Stomach (tissue), 4 donors: Measurements from ENCODE around the gene RASA3.

Source experiments
- CTCF ChIP-seq, 7 experiments: fragments of 450-650 bp in 4 of 7; fragments of 200-600 bp in 3 of 7; sonication (generic) in 3 of 7; IDR thresholded peaks; one replicate each; pipeline ENCODE4 v1.5.1; 2016 to 2019; ENCODE audit warnings: antibody characterized with exemption in 7 of 7, control low read depth in 2 of 7, mild to moderate bottlenecking in 1 of 7
- POLR2A ChIP-seq, 4 donors: fragments of 450-650 bp; IDR thresholded peaks; one replicate each; pipeline ENCODE4 v1.6.1; 2016; ENCODE audit warnings: antibody characterized with exemption in 4 of 4, control low read depth in 2 of 4, mild to moderate bottlenecking in 1 of 4, moderate library complexity in 1 of 4
- POLR2AphosphoS5 ChIP-seq, 3 donors: sonication (generic); formaldehyde crosslinking; IDR thresholded peaks; one replicate each; pipeline ENCODE4 v1.6.1; 2016; ENCODE audit warnings: antibody characterized with exemption in 3 of 3

DNA sequence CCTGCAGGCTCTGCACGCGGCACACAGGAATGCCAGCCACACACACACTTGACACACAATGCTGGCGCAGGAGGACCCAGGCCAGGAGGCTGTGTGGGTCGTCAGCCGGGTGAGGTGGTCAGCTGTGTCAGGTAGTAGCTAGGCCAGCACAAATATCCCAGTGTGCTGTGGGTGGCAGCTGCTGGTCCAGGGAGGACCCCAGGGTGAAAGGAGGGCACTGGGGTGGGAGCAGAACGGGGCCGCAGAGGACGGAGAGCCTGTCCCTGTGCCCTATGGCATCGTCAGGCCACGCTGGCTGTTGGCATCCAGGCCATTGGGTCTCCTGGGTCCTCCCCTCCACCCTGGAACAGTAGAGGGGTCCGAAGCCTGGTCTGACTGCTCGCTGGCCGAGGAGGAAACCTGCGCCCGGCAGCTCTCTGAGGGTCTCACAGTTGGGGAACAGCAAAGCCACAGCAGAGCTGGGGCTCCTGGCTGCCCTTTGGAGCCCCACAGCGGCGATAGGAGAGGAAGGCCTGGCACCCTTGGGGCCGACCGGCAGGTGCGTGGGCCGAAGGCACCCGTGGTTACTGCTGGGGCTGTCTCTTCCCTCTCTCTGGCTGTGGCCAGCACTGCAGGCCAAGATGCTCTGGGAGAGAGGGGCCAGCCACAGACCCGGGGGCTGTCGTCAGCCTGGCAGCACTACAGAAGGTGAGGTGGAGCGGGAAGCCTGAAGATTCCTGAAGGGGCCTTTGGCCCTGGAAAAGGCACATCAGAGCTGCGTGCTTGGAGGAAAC lies 185.8 kb downstream of the RASA3 start:
- no peak for TF ChIP-seq CTCF (IDR thresholded peaks at IDR 0.05)
- TF ChIP-seq POLR2AphosphoS5 (IDR thresholded peaks at IDR 0.05), result no peak
- TF ChIP-seq POLR2A (IDR thresholded peaks at IDR 0.05), result no peak
